HCT116 (cell line): ENCODE results near the gene LRRC3C. TPM values are rescaled to one million over a fixed set of nuclear protein-coding genes. Genes with fewer than 3 reads are reported as not detected.

Experiments used
- ATAC-seq: fragments of 200-7000 bp; cut with Tn5 transposase; 2 replicates; pipeline ENCODE4 v1.9.1; 2020; ENCODE audit warnings: mild to moderate bottlenecking, moderate library complexity
- BruUV-seq: library from RNA; stranded (reverse); fragments of 400-500 nt; replicated peaks from 2 replicates; lab custom pipeline; 2021; lab: Mats Ljungman, UMichigan
- CTCF ChIA-PET: fragments of 300-600 bp; sonication (Branson Sonifier 250); formaldehyde crosslinking; loops from one replicate; lab custom pipeline; 2021; ENCODE audit warnings: antibody characterized with exemption; lab: Charles Lee
- POLR2A ChIA-PET: fragments of 300-600, 350-600 bp; sonication (Branson Sonifier 250); formaldehyde crosslinking; loops from one replicate; lab custom pipeline; 2021; ENCODE audit warnings: antibody characterized with exemption; lab: Charles Lee
- RAD21 ChIA-PET, 2 experiments: fragments of 300-600 bp; sonication (Branson Sonifier 250); formaldehyde crosslinking; loops; one replicate each; lab custom pipeline; 2023; ENCODE audit warnings: low total read pairs in 2 of 2; ENCODE audit not compliant: uncharacterized antibody in 2 of 2, unreplicated experiment in 2 of 2, low non-redundant PET in 1 of 2; lab: Charles Lee
- DNase-seq: peaks from one replicate; pipeline ENCODE4 v3.0.0-alpha.2; 2010; ENCODE audit warnings: low read depth, low spot score
- H2AFZ ChIP-seq: fragments of 200-600 bp; shearing (Covaris generic), sonication (generic); 2 replicates; pipeline ENCODE4 v1.6.1; 2017; ENCODE audit warnings: low read depth, mixed run types, mixed read lengths, antibody characterized with exemption, low read length; ENCODE audit not compliant: poor library complexity, severe bottlenecking
- H3K27ac ChIP-seq: 2 replicates; pipeline ENCODE4 v1.5.1; 2012; ENCODE audit warnings: low read depth, low read length
- H3K27me3 ChIP-seq: fragments of 200-600 bp; sonication (generic); 2 replicates; pipeline ENCODE4 v1.6.1; 2016; ENCODE audit warnings: mixed run types, low read length, mixed read lengths; ENCODE audit not compliant: insufficient read depth
- H3K36me3 ChIP-seq, 2 experiments: fragments of 200-500 bp in 1 of 2; fragments of 200-600 bp in 1 of 2; sonication (Bioruptor generic) in 1 of 2; sonication (generic) in 1 of 2; 2 replicates each; pipeline versions ENCODE4 v1.5.1 to v1.6.1; 2014 to 2016; ENCODE audit warnings: low read length in 2 of 2, inconsistent platforms in 1 of 2, mixed read lengths in 1 of 2, mixed run types in 1 of 2; ENCODE audit not compliant: insufficient read depth in 2 of 2, control insufficient read depth in 1 of 2
- H3K4me1 ChIP-seq, 2 experiments: fragments of 200-600 bp in 1 of 2; sonication (generic) in 1 of 2; 2 replicates each; pipeline versions ENCODE4 v1.5.1 to v1.6.1; 2012 to 2017; ENCODE audit warnings: low read length in 2 of 2, inconsistent platforms in 1 of 2, mild to moderate bottlenecking in 1 of 2, mixed read lengths in 1 of 2, mixed run types in 1 of 2, moderate library complexity in 1 of 2; ENCODE audit not compliant: insufficient read depth in 2 of 2, control insufficient read depth in 1 of 2
- H3K4me2 ChIP-seq: fragments of 200-600 bp; sonication (generic); 2 replicates; pipeline ENCODE4 v1.6.1; 2017; ENCODE audit warnings: mixed run types, low read length, mixed read lengths
- H3K4me3 ChIP-seq, 2 experiments: fragments of 200-600 bp in 1 of 2; sonication (generic) in 1 of 2; replicated peaks in 1 of 2; 2 replicates each; pipeline ENCODE4 v1.5.1; 2011 to 2016; ENCODE audit warnings: low read length in 2 of 2, control low read depth in 1 of 2, low read depth in 1 of 2, mild to moderate bottlenecking in 1 of 2, mixed read lengths in 1 of 2, mixed run types in 1 of 2
- H3K79me2 ChIP-seq: fragments of 200-600 bp; sonication (generic); 2 replicates; pipeline ENCODE4 v1.6.1; 2017; ENCODE audit warnings: mild to moderate bottlenecking, mixed run types, low read length, moderate library complexity, mixed read lengths; ENCODE audit not compliant: insufficient read depth
- H3K9ac ChIP-seq: fragments of 200-600 bp; sonication (generic); 2 replicates; pipeline ENCODE4 v1.6.1; 2016; ENCODE audit warnings: low read length, mixed read lengths
- H3K9me2 ChIP-seq: fragments of 200-600 bp; sonication (generic), shearing (Covaris generic); 2 replicates; pipeline ENCODE4 v1.6.1; 2017; ENCODE audit warnings: mixed run types, mild to moderate bottlenecking, moderate library complexity; ENCODE audit not compliant: insufficient read depth
- H3K9me3 ChIP-seq, 2 experiments: fragments of 200-500 bp in 1 of 2; fragments of 200-600 bp in 1 of 2; sonication (Bioruptor generic) in 1 of 2; sonication (generic) in 1 of 2; 2 replicates each; pipeline ENCODE4 v1.6.1; 2014 to 2017; ENCODE audit warnings: low read length in 2 of 2, mixed read lengths in 2 of 2, inconsistent platforms in 1 of 2, low read depth in 1 of 2, mild to moderate bottlenecking in 1 of 2, mixed run types in 1 of 2, moderate library complexity in 1 of 2; ENCODE audit not compliant: control insufficient read depth in 1 of 2, insufficient read depth in 1 of 2
- H4K20me1 ChIP-seq: fragments of 200-600 bp; sonication (generic), shearing (Covaris generic); 2 replicates; pipeline ENCODE4 v1.6.1; 2017; ENCODE audit warnings: mixed run types, mild to moderate bottlenecking, moderate library complexity; ENCODE audit not compliant: insufficient read depth
- ATF3 ChIP-seq: IDR thresholded peaks from 2 replicates; pipeline ENCODE4 v1.6.1; 2012
- CBX3 ChIP-seq: IDR thresholded peaks from 2 replicates; pipeline ENCODE4 v1.6.1; 2012; ENCODE audit warnings: low read depth
- EGR1 ChIP-seq: IDR thresholded peaks from 2 replicates; pipeline ENCODE4 v1.6.1; 2012; ENCODE audit warnings: low read depth
- ELF1 ChIP-seq: IDR thresholded peaks from 2 replicates; pipeline ENCODE4 v1.6.1; 2012; ENCODE audit warnings: low read depth, borderline replicate concordance
- EZH2phosphoT487 ChIP-seq: fragments of 200-600 bp; IDR thresholded peaks from 2 replicates; pipeline ENCODE4 v1.6.1; 2018; ENCODE audit warnings: antibody characterized with exemption, borderline replicate concordance
- FOSL1 ChIP-seq: IDR thresholded peaks from 2 replicates; pipeline ENCODE4 v1.6.1; 2012; ENCODE audit warnings: low read depth
- JUND ChIP-seq: IDR thresholded peaks from 2 replicates; pipeline ENCODE4 v1.6.1; 2012
- POLR2A ChIP-seq: IDR thresholded peaks from 2 replicates; pipeline ENCODE4 v1.7.0; 2011; ENCODE audit warnings: borderline replicate concordance; ENCODE audit not compliant: insufficient read depth, insufficient read length; ENCODE audit errors: extremely low read depth
- POLR2AphosphoS5 ChIP-seq: IDR thresholded peaks from 2 replicates; pipeline ENCODE4 v1.6.1; 2011; ENCODE audit warnings: mild to moderate bottlenecking, low read depth, low read length, moderate library complexity
- RAD21 ChIP-seq: IDR thresholded peaks from 2 replicates; pipeline ENCODE4 v1.6.1; 2012; ENCODE audit warnings: low read depth, mild to moderate bottlenecking
- REST ChIP-seq: IDR thresholded peaks from 2 replicates; pipeline ENCODE4 v1.6.1; 2012; ENCODE audit warnings: low read depth
- SRF ChIP-seq: IDR thresholded peaks from 2 replicates; pipeline ENCODE4 v1.6.1; 2012; ENCODE audit warnings: low read depth
- TCF7L2 ChIP-seq: IDR thresholded peaks from 2 replicates; pipeline ENCODE4 v1.7.0; 2011; ENCODE audit warnings: borderline replicate concordance, inconsistent platforms; ENCODE audit not compliant: insufficient read depth, insufficient read length; ENCODE audit errors: extremely low read depth
- YY1 ChIP-seq: IDR thresholded peaks from 2 replicates; pipeline ENCODE4 v1.6.1; 2011; ENCODE audit warnings: low read length, low read depth, moderate library complexity, mild to moderate bottlenecking; ENCODE audit not compliant: insufficient replicate concordance; ENCODE audit errors: extremely low read depth
- ZFX ChIP-seq: fragments of 450-650 bp; IDR thresholded peaks from 2 replicates; pipeline ENCODE4 v1.6.1; 2017
- intact Hi-C: fragments of 100-400 bp; cut with micrococcal nuclease; formaldehyde crosslinking; loops from 2 replicates; pipeline ENCODE4 v1.10.0; 2022
- total RNA-seq: library from RNA; stranded (reverse); gene quantifications from one replicate; pipeline ENCODE4 v1.2.1, GENCODE V29; 2021; ENCODE audit not compliant: unreplicated experiment
- TF ChIP-seq, protein P1 (sequence below): IDR thresholded peaks from 2 replicates; pipeline ENCODE4 v1.6.1; 2011; ENCODE audit warnings: mild to moderate bottlenecking, low read length, moderate library complexity; ENCODE audit not compliant: insufficient replicate concordance; ENCODE audit errors: extremely low read depth

LRRC3C gene
- total RNA-seq, 1 experiment from 2014 or later: not detected

- no peak for DNase-seq
- no peaks in the 10 kb centered on the region for H3K79me2 ChIP-seq
- no peak for TF ChIP-seq TCF7L2
- TF ChIP-seq SRF: no peak
- TF ChIP-seq POLR2AphosphoS5: no peak
- TF ChIP-seq ELF1: no peak
- TF ChIP-seq ZFX: no peak
- TF ChIP-seq EZH2phosphoT487: no peak
- TF ChIP-seq POLR2A: no peak
- TF ChIP-seq FOSL1: no peak
- no peak for TF ChIP-seq JUND
- no peak for TF ChIP-seq ATF3
- TF ChIP-seq, all 23 proteins: peak for 0
- Histone ChIP-seq H3K27ac (no peak overlapping the region), H4K20me1 (no peaks in the 10 kb centered on the region), H3K36me3 (no peaks in the 10 kb centered on the region), H3K4me1 (no peaks in the 10 kb centered on the region), H3K9ac (no peak overlapping the region), H3K27me3 (peaks cover 9% of the 10 kb centered on the region; the same call in 1 of the 2 replicates), H3K4me2 (no peak overlapping the region), H3K9me3 (no peaks in the 10 kb centered on the region), H2AFZ (no peak overlapping the region), H3K9me2 (no peaks in the 10 kb centered on the region), H3K4me3 (no peak overlapping the region)
- ChIA-PET CTCF (no interaction called here), POLR2A (no interaction called here), RAD21 (no interaction called here)
- intact Hi-C loops: no loop called here
- no TSS peak for BruUV-seq
- ATAC-seq: no peak
Observed at GRCh38 chr17:39972271-39972670, 44.7 kb downstream of the LRRC3C start.

- Histone ChIP-seq H3K9me2 (no peaks in the 10 kb centered on the region), H3K27me3 (peaks cover 9% of the 10 kb centered on the region; the same call in 1 of the 2 replicates), H3K36me3 (no peaks in the 10 kb centered on the region), H2AFZ (no peak overlapping the region), H3K9ac (no peak overlapping the region), H3K4me3 (no peak overlapping the region), H3K79me2 (no peaks in the 10 kb centered on the region), H3K4me2 (no peak overlapping the region), H3K4me1 (no peaks in the 10 kb centered on the region), H4K20me1 (no peaks in the 10 kb centered on the region), H3K9me3 (no peaks in the 10 kb centered on the region), H3K27ac (no peak overlapping the region)
- CTCF ChIA-PET: interaction anchor here (0.6 kb wide), 1 partner anchor 15 kb away, joined by 4 read pairs; no protein-coding TSS in a partner anchor
- no peak for ATAC-seq
- POLR2A ChIA-PET: no interaction called here
- RAD21 ChIA-PET: no interaction called here
- no peak for DNase-seq
- no TSS peak for BruUV-seq
- intact Hi-C loops: no loop called here
- TF ChIP-seq ZFX (no peak), TCF7L2 (no peak), EGR1 (no peak), YY1 (no peak), FOSL1 (no peak), EZH2phosphoT487 (no peak), CBX3 (no peak), RAD21 (no peak), JUND (no peak), REST (no peak), POLR2AphosphoS5 (no peak)
- TF ChIP-seq, protein P1, sequence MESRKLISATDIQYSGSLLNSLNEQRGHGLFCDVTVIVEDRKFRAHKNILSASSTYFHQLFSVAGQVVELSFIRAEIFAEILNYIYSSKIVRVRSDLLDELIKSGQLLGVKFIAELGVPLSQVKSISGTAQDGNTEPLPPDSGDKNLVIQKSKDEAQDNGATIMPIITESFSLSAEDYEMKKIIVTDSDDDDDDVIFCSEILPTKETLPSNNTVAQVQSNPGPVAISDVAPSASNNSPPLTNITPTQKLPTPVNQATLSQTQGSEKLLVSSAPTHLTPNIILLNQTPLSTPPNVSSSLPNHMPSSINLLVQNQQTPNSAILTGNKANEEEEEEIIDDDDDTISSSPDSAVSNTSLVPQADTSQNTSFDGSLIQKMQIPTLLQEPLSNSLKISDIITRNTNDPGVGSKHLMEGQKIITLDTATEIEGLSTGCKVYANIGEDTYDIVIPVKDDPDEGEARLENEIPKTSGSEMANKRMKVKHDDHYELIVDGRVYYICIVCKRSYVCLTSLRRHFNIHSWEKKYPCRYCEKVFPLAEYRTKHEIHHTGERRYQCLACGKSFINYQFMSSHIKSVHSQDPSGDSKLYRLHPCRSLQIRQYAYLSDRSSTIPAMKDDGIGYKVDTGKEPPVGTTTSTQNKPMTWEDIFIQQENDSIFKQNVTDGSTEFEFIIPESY: no peak
Observed at GRCh38 chr17:39973496-39973895, 46.0 kb downstream of the LRRC3C start.
